H1 (cell line): ENCODE data around the gene DZIP1L.

Experiments used
- CBX5 ChIP-seq: fragments of 300-800, 300-1000 bp; sonication (generic); IDR thresholded peaks from 2 replicates; pipeline ENCODE4 v1.7.1; 2016; ENCODE audit warnings: antibody characterized with exemption, low read length, low read depth
- CHD2 ChIP-seq: IDR thresholded peaks from 2 replicates; pipeline ENCODE4 v1.6.1; 2012; ENCODE audit warnings: low read length, improper control_type of control experiment
- CTCF ChIP-seq, 3 experiments: IDR thresholded peaks; 1 replicate in 2 of 3; 2 replicates in 1 of 3; pipeline versions ENCODE4 v1.5.1 to v1.6.1; 2011; ENCODE audit warnings: low read length in 3 of 3, mild to moderate bottlenecking in 3 of 3, inconsistent platforms in 2 of 3, low read depth in 1 of 3, moderate library complexity in 1 of 3; ENCODE audit not compliant: insufficient read depth in 1 of 3; ENCODE audit errors: control extremely low read depth in 1 of 3
- EGR1 ChIP-seq: IDR thresholded peaks from 2 replicates; pipeline ENCODE4 v1.6.1; 2011; ENCODE audit warnings: low read depth, low read length, borderline replicate concordance
- JUND ChIP-seq: IDR thresholded peaks from 2 replicates; pipeline ENCODE4 v1.6.1; 2011; ENCODE audit warnings: mild to moderate bottlenecking, improper control_type of control experiment, low read length
- MAFK ChIP-seq: IDR thresholded peaks from 2 replicates; pipeline ENCODE4 v1.6.1; 2012; ENCODE audit warnings: low read depth, mild to moderate bottlenecking, improper control_type of control experiment, low read length
- MAX ChIP-seq: IDR thresholded peaks from 2 replicates; pipeline ENCODE4 v1.6.1; 2012; ENCODE audit warnings: inconsistent platforms
- NRF1 ChIP-seq: IDR thresholded peaks from 2 replicates; pipeline ENCODE4 v1.6.1; 2011; ENCODE audit warnings: mild to moderate bottlenecking, low read depth, low read length, improper control_type of control experiment
- SUZ12 ChIP-seq: fragments of 200-600 bp; sonication (generic); IDR thresholded peaks from 2 replicates; pipeline ENCODE4 v1.6.1; 2012; ENCODE audit warnings: mild to moderate bottlenecking, inconsistent platforms, low read length, moderate library complexity, mixed read lengths
- TAF1 ChIP-seq: IDR thresholded peaks from 2 replicates; pipeline ENCODE4 v1.6.1; 2011; ENCODE audit warnings: mild to moderate bottlenecking, low read depth, low read length

GRCh38 chr3:138062037-138062436 is 53.4 kb downstream of the DZIP1L start:
- TF ChIP-seq CTCF (IDR thresholded peaks at IDR 0.05; ENCODE audit: control extremely low read depth in 1 of 3, insufficient read depth in 1 of 3, low read depth in 1 of 3, low read length in 3 of 3) (no peak), MAX (no peak), SUZ12 (no peak), CHD2 (no peak), EGR1 (no peak), NRF1 (no peak), MAFK (no peak), CBX5 (no peak), TAF1 (no peak), JUND (no peak)
